Kidney epithelial cell (primary cell): ENCODE results near the gene GRID2. TPM values are rescaled to one million over a fixed set of nuclear protein-coding genes. Genes with fewer than 3 reads are reported as not detected.
"Not testable (repeated sequence)": the region's sequence is repeated elsewhere in the genome, so short reads cannot be mapped to it uniquely, and the experiment has no call there.

ENCODE experiments used
- DNase-seq: peaks from one replicate; pipeline ENCODE4 v3.0.0-alpha.2; 2010; ENCODE audit warnings: low read depth
- H3K27me3 ChIP-seq: 2 replicates; pipeline ENCODE4 v1.6.0; 2011; ENCODE audit warnings: low read length; ENCODE audit not compliant: control insufficient read depth, insufficient read depth
- H3K36me3 ChIP-seq: 2 replicates; pipeline ENCODE4 v1.5.1; 2011; ENCODE audit warnings: low read length; ENCODE audit not compliant: control insufficient read depth, insufficient read depth
- H3K4me3 ChIP-seq: 2 replicates; pipeline ENCODE4 v1.5.1; 2011; ENCODE audit warnings: low read depth, mild to moderate bottlenecking, control low read depth, low read length
- CTCF ChIP-seq: IDR thresholded peaks from 2 replicates; pipeline ENCODE4 v1.5.1; 2011; ENCODE audit warnings: mild to moderate bottlenecking, moderate library complexity, low read length, control low read depth, inconsistent platforms; ENCODE audit not compliant: insufficient read depth, poor library complexity, severe bottlenecking
- total RNA-seq: library from RNA; depleted of rRNA; stranded (reverse); fragments of >200 nt; gene quantifications from 2 replicates; pipeline ENCODE4 v1.2.3, GENCODE V29; 2015

GRID2 gene
- total RNA-seq, 1 donor from 2014 or later, result not detected

GRCh38 chr4:92368653-92369052, 64.9 kb downstream of the GRID2 start:
- TF ChIP-seq CTCF, result no peak
- H3K4me3 ChIP-seq, result no peak overlapping the region
- no peaks in the 10 kb centered on the region for H3K27me3 ChIP-seq
- DNase-seq, result no peak
- H3K36me3 ChIP-seq, result no peaks in the 10 kb centered on the region

- H3K27me3 ChIP-seq, result no peaks in the 10 kb centered on the region
- H3K4me3 ChIP-seq, result no peak overlapping the region
- no peaks in the 10 kb centered on the region for H3K36me3 ChIP-seq
- TF ChIP-seq CTCF, result no peak
- peak; percentile 1 for DNase-seq
Observed at GRCh38 chr4:92381616-92382015, 77.8 kb downstream of the GRID2 start.

GRCh38 chr4:92382128-92382527, 78.4 kb downstream of the GRID2 start:
- Histone ChIP-seq H3K27me3 (no peaks in the 10 kb centered on the region), H3K36me3 (no peaks in the 10 kb centered on the region), H3K4me3 (no peak overlapping the region)
- DNase-seq, result no peak
- TF ChIP-seq CTCF, result no peak

- Histone ChIP-seq H3K27me3 (no peaks in the 10 kb centered on the region), H3K4me3 (no peak overlapping the region), H3K36me3 (no peaks in the 10 kb centered on the region)
- peak; percentile 16 for DNase-seq
- peak; percentile 62 for TF ChIP-seq CTCF
Observed at GRCh38 chr4:92387459-92388069, 83.8 kb downstream of the GRID2 start.

- TF ChIP-seq CTCF, result no peak
- Histone ChIP-seq H3K4me3 (no peak overlapping the region), H3K27me3 (no peaks in the 10 kb centered on the region), H3K36me3 (no peaks in the 10 kb centered on the region)
- DNase-seq, result no peak
Observed at GRCh38 chr4:92399032-92399431, 95.3 kb downstream of the GRID2 start.

GRCh38 chr4:92403525-92403924, 99.8 kb downstream of the GRID2 start:
- DNase-seq, result not testable (repeated sequence)

More at GRCh38 chr4:92403525-92403924, 99.8 kb downstream of the GRID2 start:
- not testable (repeated sequence) for H3K36me3 ChIP-seq, H3K27me3 ChIP-seq, H3K4me3 ChIP-seq
